NCI-H446 (cell line): Measurements from ENCODE around the gene LRRC66.

Experiments
- DNase-seq, 2 experiments: peaks; one replicate each; lab custom pipeline; 2025; lab: John Stamatoyannopoulos, UW

LRRC66 gene, protein sequence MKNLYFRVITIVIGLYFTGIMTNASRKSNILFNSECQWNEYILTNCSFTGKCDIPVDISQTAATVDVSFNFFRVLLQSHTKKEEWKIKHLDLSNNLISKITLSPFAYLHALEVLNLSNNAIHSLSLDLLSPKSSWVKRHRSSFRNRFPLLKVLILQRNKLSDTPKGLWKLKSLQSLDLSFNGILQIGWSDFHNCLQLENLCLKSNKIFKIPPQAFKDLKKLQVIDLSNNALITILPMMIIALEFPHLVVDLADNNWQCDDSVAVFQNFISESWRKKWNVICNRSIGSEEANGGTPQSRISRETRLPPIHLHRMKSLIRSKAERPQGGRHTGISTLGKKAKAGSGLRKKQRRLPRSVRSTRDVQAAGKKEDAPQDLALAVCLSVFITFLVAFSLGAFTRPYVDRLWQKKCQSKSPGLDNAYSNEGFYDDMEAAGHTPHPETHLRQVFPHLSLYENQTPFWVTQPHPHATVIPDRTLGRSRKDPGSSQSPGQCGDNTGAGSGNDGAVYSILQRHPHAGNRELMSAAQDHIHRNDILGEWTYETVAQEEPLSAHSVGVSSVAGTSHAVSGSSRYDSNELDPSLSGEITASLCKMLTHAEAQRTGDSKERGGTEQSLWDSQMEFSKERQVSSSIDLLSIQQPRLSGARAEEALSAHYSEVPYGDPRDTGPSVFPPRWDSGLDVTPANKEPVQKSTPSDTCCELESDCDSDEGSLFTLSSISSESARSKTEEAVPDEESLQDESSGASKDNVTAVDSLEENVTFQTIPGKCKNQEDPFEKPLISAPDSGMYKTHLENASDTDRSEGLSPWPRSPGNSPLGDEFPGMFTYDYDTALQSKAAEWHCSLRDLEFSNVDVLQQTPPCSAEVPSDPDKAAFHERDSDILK

DNA sequence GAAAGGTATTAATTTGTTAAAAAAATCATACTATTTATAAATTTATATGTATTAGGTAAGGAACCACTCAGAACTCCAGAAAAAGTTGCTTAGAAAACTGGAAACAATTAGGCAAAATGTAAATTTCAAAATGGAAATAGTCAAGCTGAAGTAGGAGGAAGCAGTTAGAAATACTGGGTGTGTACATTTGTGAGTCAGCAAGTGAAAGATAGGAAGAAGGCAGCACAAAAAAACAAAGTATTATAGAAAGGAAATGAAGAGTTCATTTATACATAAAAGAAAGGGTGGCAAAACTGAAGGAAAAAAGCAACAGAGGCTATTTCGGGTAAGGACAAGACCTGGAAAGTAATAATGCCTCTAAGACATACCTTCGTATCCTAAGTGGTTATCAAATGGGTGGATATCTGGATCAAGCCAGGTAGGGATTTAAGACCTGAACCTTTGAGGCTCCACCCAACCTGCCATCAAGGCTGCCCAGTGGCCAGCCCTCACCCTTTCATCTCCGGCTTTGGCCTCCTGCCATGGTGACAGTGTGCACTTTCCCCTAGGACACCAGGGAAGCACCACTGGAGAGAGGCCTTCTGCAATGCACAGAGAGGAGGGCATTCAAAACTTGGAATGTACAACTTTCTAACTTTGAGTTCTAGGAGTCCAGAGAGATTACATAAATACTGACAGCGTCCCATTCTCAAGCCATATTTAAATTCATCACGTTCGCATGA is at the start of gene LRRC66:
LRRC66 (minus strand) TSS at position 428 of the 722 bp plus-strand sequence. CDS start 2,750 bp downstream, outside the sequence.
- DNase-seq: no peak

DNA sequence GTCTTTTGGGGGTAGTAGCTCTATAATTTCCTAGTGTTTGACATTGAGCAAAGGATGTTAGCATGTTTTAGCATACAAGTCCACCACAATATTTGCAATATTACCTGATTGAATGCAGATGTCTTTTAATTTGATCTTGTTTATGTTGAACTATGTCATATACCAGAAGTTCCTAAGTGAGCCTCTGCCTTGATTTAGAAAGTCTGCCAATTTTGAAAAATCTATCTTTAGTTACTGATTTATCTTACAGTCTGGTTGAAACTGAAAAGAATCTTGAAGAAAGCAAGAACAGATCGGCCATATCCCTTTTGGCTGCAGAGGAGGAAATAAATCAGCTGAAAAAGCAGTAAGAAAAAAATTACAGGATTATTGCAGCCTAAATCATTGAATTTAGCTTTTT is 49.4 kb upstream of the LRRC66 start:
- no peak for DNase-seq

DNA sequence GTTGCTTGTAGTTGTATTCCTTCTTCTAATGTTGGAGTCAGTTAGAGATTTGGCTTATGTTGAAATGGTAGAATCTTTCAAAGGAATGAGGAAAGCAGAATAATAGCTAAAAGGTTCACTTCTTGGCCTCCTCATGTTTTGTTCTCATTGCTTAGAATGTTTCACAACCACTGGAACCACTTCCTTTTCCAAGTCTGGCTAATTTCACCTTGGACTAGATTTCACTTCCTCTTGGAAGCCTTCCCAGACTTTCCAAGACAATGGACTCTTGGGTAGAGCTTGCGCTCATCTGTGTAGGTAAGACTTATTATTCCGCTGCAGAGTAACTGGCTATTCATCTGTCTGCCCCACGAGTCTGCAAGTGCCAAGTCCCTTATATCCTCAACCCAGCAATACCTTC is 39.2 kb upstream of the LRRC66 start:
- no peak for DNase-seq

DNA sequence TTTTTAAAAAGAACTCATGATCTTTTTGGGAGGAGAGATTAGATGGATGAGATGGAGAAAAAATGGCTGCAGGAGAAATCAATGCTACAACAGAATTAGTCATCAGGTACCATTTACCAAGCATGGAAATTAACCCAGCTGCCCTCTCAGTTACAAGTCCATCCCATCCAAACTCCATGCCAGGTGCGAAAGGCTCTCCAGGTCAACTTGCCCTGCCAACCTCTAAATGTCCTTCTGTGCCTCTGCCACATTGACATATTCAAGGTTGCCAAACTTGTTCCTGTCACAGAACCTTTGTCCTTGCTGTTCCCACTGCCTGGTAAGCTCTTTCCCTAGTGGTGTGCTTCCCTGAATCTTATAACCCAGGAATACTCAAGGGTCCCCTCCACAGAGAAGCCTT is 38.1 kb upstream of the LRRC66 start:
- no peak for DNase-seq

DNA sequence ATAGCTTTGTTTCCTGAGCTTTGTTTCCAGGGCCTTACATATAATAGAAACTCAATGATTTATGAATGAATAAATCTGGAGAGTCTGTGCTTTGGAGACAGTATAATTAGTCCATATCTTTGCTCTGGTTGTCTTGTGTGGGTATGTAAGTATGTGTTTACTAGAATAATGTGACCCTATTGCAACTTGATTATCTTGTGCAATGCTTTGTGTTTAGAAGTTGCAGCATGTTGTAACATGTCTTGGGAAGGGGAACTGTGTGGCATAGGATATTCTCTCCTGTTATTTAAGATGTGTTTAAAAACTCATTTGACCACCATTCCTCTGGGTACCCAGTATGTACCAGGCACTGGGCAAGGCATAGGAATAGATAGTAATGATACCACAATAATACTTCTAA is 37.0 kb upstream of the LRRC66 start:
- DNase-seq: no peak

DNA sequence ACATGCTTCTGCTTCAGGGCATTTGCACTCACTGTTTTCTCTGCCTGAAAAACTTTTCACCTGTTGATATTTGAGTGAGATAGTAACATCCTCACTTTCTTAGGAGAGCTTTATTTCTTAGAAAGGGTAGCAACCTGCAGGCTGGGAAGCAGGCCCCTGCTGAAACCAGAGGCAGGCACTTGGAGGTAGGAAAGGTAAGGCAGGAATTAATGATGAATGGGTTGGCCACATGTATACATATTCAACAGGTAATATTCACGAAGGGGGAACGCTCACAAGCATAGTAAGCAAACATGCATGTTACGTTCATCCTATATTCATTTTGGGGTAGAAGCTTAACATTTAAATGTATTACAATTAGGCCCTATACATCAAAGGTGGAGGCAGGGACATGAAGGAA is 34.1 kb upstream of the LRRC66 start:
- no peak for DNase-seq

DNA sequence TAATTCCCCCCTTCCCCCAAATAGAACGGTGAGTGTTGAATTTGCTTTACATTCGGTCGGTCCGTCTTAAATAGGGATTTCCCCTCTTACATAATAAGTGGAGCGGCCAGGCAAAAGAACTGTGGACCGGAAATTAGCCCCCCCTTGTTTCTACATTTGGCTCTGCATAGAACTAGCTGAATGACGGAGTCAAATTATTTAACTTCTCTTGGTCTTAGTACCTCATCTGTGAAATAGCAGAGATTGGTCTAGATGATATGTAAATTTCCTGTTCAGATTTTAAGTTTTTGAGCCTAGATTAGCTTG is 32.3 kb upstream of the LRRC66 start:
- DNase-seq: no peak

DNA sequence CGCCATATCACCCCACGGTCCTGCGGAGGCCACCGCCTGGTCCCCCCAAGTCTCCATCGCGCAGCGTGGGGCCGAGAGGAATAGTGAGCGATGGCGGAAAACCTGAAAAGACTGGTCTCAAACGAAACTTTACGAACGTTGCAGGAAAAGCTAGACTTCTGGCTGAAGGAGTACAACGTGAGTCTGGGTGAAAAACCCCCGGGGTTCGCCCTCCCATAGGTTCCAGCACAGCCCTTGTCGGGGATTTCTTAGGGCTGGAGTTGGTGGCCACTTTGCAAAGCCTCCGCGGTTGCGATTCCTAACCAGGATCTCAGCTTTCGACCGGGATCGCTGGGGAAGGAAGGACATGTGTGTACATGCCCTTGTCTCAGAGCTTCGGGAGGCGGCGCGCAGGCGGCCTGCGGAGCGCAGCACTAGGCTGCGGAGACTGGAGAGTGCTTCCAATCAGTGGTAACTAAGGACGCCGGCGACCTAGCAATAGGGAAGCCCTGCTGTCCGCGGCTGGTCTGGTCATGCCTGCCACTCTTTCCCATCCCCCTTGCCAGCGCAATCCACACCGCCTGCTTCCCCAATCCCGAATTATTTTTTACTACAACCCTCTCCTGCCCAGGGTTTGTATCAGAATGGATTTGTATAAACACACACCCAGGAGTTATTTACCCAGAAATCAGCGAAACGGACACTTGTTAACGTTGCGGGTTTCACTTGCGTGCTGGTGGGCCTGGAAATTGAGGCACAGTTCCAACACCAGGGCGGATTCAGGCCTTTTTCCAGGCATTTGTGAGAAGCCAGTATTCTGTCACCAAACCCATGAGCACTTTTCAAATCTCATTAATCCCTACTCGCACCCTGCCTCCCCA is 31.7 kb upstream of the LRRC66 start:
- DNase-seq: no peak

DNA sequence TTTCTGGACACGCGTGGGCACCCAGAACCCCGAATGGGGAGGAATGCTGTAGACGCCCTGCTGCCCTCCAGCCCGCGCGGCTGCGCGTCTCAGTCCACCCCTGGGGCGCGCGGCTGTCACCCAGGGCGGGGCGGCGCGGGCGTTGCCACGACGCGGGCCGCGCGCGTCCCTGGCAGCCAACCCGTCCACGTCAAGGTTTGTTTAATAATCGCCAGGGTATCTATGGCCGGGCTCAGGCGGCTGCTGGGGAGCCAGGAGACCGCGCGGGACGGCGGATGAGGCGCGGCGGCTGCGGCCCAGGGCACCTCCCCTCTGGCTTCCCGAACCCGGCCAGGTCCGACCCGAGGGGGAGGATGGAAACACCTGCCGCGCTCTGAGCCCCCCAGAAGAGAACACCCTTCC is 31.1 kb upstream of the LRRC66 start, which contains the start of gene SPATA18:
SPATA18 (plus strand) TSS at position 92 of the 402 bp plus-strand sequence. CDS start 401 bp downstream, outside the sequence.
- no peak for DNase-seq

DNA sequence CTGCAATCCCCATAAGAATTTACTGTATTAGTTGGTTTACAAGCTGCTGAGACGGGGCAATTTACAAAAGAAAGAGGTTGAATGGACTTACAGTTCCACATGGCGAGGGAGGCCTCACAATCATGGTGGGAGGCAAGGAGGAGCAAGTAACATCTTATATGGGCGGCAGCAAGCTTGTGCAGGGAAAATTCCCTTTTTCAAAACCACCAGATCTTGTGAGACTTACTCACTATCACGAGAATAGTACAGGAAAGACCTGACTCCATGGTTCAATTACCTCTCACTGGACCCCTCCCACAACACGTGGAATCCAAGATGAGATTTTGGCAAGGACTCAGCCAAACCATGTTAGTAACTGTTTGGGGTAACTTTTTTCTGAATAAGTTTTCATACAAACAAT is 29.1 kb upstream of the LRRC66 start:
- DNase-seq: no peak

DNA sequence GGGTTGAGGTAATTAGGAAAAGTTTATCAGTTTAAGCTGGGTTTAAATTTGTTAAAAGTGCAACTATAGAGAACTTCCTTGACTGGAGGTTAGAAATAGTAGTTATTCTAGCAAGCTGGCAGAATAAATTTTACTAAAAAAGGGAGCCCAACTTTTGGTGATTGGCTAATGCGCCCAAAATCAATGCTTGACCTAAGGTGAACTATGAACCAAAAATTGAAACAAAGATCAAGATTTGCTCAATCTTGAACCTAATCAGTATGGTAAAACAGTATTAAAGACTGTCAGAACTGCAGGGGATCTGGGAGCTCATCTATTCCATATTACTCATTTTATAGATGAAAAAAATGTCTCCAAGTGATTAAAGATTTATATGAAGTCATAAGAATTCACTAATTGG is 24.9 kb upstream of the LRRC66 start:
- DNase-seq: no peak

DNA sequence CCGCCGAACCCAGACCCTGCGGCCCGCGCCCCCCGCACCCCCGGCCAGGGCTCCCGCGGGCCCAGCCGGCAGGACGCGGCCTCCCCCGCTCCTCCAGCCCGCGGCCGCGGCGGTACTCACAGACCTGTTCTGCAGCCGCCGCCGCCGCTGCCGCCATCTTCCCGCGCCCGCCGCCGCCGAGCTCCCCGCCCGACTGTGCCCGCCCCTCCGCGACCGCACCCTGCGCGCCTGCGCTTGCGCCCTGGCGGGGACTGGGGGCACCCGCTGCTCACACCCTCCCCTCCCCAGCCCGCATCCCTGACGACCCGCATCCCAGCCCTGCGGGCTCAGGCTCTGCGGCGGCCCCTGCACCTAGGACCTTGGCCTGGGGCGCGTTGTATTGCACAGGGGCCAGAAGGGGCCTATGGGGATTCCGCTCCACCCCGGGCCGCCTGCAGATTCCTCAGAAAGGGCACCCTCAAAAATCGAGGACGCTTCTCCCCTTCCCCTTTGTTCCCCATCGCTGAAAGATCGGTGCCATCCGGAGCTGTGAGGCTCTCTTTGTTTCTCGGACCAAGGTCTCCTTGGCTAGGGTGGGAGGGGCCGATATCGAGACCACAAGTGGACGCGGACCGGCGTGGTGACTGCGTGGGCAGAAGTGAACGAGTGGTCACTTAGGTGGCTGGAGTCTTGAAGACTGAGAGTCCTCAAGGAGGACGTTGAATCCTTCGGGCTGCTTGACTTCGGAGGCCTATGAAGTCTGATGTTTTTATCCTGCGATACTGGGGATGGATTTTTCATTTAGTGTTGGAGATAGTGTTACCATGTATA is 18.1 kb upstream of the LRRC66 start, which contains the start of gene SGCB:
SGCB (minus strand) TSS at position 197 of the 810 bp plus-strand sequence; CDS start at position 157, 40 bp downstream.
- DNase-seq: peak in 1 of 2 experiments; percentile 47

DNA sequence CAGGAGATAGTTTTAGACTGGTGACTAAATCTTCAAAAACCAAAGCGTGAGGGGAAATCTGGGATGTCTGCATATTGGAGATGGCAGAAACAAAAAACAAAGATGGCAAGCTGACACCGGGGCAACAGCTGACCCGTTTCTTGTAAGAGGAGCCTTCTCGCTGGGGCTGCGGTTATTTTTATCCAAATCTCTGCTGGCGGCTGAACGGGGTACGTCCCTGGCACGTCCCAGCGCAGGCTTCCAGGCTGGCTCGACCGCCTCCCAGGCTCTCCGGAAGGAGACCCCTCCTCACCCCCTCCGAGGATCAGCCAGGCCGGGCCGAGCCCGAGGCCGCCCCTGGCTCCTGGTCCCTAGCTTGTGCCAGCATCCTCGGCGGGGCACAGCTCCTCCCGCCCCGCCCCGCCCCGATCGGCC is 17.5 kb upstream of the LRRC66 start:
- DNase-seq: peak in 1 of 2 experiments; percentile 44

DNA sequence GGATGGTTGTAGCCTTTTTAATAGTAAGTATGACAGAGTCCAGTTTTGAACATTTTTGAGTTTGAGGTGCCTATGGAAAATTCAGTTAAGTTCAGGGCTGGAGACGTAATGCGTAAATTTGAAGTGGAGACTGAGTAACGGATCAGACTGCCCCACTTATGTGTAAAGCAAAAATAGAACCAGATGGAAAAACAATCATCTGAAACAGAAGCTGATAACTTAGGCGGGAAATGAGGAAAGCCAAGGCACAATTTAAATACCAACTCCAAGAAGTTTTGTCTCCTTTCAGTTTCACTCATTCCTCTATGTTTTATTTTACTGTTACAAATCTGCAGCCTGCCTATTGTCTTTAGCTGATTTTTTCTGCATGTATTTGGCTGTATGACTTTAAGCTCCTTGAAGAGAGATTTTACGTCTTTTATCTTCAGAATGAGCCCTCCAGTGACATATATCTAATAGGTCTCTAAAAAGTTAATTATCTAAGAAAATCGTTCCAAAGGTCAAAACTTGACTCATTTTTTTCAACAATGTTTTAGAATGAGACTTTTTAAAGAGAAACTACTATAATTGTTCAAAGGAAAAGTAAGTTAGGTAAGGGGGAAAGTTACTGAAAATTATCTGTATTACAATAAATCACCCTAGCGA is 16.8 kb upstream of the LRRC66 start:
- no peak for DNase-seq

DNA sequence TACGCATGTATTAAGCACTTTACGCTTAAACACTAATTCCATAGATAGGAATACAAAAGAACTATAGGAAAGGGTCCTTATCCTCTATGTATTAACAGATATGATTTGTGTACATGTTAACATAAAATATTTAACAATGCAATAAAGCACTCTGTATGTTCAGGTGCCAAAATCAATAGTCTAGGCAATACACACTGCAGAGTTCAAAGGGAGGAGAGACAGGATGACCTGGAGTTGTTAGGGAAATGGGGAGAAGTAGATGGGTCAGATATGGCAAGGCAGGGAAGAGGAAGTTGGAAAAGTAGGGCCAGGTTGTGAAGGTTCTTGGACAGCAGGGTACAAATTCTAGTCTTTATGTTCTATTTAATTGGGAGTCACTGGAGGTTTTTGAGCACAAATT is 15.0 kb upstream of the LRRC66 start:
- no peak for DNase-seq

DNA sequence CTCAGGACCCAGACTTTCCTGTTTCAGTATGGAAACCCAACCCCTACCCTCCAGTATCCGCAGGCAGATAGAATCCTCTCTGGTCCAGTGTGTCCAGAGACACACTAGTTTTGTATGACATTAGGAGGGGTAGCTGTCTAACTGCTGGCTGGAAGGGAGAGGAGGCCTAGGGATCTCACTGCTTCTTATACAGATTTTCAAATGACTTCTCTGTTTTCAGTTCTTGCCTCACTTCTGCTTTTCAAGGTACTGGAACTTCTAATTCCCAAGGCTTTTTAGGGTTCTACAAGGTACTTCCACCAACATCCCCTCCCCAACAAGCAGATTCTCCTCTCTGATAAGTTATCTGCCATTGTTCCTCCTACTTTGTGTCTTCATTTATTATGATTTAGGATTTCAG is 11.8 kb upstream of the LRRC66 start:
- DNase-seq: no peak

DNA sequence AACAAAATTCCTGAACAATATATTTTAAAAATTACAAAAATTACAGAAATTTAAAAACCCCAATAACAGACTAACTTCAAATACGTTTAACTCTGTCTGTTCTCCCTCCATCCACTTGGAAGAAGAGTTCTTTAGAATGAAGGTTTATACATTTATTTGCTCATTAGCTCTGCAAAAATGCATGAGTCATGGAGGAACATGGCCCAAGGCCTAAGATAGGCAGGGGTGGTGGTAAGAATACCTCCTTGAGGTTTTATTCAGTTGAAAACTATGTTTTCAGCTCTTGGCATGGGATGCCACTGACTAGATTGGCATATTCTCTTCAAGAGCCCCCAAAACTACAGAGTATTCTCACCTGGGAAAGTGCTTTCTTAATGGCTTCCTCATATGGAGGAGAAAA is 8.8 kb upstream of the LRRC66 start:
- no peak for DNase-seq

DNA sequence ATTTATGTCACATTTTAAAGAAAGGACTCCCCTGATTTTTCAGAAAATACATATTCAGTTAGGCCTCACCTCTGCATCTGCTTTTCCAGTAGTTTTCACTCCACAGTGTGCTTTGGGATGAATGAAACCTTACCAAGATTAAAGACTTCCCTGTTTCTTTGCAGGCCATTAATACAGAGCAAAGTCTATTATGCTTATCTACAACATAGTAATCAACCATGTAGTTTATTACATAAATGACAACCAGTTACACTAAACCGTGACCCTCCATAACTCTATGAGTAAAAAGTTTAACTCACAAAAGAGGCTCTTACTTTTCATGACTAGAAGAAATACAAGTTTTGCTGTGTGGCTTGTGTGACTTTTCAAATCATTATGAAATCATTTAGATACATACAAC is 2.3 kb downstream of the LRRC66 start:
- no peak for DNase-seq

DNA sequence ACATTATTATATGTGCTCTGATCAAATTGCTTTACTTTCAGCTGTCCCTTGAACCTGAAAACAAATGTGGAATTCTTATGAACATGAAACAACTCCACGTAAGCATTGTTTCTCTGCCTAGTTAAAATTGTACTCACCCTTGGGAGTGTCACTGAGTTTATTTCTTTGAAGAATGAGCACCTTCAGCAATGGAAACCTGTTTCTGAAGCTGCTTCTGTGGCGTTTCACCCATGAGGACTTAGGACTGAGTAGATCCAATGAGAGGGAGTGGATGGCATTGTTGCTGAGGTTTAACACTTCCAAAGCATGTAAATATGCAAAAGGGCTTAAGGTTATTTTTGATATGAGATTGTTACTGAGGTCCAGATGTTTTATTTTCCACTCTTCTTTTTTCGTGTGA is 3.2 kb downstream of the LRRC66 start:
- no peak for DNase-seq

DNA sequence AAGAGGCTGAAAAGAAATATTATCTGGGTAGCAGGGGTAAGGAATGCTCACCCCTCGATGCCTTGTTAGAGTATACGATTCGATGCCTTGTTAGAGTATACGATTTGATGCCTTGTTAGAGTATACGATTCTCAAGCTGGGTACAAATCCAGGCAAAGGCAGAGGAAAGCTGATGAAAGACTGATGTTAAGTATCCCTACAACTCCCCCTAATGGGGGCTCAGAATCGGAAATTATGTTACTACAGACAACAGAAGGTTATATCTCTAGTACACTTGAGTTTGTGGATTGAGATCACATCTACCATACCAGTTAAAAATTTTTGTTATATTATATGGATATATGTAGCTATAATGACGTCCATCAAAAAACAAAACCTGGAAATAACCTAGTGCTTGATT is 4.8 kb downstream of the LRRC66 start:
- DNase-seq: peak in 1 of 2 experiments; percentile 10
